Measurements from ENCODE around the gene CELF4.

- TF ChIP-seq CTCF (IDR thresholded peaks at IDR 0.05 in 8 of 11, conservative IDR thresholded peaks at IDR 0.05 in 3 of 11): no peak
- TF ChIP-seq POLR2AphosphoS5 (IDR thresholded peaks at IDR 0.05): no peak
These were observed 46.0 kb downstream of the CELF4 start for GRCh38 chr18:37519510-37520135.

Data from spleen (tissue), 7 donors.